HG03045 (cell line): ENCODE data around the gene RERE.

Source experiments
- ATAC-seq: cut with Tn5 transposase; IDR thresholded peaks from one replicate; pipeline ENCODE4 v1.9.1; 2021; ENCODE audit warnings: mild to moderate bottlenecking, moderate library complexity; ENCODE audit not compliant: unreplicated experiment

The RERE gene

DNA sequence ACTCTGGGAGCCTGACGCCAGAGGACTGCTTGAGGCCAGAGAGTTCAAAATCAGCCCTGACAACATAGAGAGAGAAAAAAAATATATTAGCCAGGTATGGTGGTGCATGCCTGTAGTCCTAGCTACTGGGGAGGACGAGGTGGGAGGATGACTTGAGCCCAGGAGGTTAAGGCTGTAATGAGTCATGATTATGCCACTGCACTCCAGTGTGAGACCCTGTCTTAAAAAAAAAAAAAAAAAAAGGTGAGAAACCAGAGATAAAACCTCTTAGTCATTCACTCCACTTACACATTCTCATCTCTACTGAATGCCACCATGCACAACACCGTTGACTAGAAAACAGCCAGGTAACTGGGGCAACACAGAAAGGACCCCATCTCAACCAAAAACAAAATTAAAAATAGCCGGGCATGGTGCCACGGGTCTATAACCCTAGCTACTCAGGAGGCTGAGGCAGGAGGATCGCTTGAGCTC lies 321.5 kb downstream of the RERE start:
- no peak for ATAC-seq

DNA sequence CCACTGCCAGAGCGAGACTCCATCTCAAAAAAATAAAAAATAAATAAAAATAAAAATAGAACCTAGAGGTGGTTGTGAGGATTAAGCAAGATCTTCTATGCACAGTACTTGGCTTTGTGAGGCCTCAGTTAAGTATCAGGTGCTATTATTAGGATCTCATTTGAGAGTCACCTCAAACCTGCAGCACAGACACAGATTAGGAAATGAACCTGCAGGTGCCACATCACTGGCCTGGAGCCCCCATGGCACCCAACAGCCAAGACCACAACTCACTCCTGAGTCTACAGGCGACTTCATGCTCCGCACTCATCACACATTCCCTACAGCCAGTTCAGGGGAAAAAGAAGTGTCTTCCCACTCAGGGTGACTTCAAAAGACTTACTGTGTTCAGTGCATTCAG lies 322.8 kb downstream of the RERE start:
- no peak for ATAC-seq

DNA sequence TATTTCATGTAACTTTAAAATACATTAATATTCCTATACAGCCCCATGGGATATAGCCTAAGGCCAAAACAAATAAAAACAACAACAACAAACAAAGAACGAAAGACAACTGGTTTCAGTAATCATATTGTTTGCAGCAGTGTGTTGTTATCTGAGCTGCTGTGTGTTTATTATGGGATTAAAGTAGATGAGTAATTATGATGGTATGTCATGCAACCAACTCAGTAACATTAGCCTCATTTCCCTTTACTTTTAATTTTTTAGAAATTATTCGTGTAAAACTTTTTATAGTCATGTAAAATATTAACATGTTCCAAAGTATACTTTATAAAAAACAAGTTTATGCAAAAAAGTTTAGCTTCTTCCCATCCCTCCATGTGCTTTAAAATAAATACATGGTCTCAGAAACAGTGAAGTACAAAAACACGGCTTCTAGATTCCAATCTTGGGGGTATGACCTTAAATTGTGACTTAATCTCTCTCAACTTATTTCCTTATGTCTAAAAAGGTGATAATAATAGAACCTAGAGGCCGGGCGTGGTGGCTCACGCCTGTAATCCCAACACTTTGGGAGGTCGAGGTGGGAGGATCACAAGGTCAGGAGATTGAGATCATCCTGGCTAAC lies 323.4 kb downstream of the RERE start:
- no peak for ATAC-seq

DNA sequence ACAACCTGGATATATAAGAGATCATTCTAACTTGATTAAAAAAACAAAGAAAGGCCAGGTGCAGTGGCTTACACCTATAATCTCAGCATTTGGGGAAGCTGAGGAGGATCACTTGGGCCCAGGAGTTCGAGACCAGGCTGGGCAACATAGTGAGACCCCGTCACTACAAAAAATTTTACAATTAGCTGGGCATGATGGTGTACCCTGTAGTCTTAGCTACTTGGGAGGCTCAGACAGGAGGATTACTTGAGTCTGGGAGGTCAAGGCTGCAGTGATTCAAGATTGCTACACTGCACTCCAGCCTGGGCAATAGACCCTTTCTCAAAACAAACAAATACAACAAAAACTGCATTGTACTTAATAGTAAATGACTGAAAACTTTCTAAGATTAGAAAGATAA lies 330.2 kb downstream of the RERE start:
- ATAC-seq = no peak

DNA sequence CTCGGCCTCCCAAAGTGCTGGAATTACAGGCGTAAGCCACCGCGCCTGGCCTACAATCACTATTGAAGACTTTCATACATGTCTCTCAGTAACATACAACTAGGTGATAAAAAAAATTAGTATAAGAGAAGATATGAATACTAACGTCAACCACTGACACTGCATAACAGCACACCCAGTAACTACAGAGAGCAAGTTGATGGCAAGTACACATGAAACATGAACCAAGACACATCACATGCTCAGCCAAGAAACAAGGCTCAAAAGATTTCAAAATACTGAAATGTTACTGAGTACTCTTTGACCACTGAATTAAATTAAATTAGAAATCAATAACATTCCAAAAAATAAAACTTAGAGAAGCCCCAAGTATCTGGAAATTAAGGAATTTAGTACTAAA lies 331.4 kb downstream of the RERE start:
- no peak for ATAC-seq

DNA sequence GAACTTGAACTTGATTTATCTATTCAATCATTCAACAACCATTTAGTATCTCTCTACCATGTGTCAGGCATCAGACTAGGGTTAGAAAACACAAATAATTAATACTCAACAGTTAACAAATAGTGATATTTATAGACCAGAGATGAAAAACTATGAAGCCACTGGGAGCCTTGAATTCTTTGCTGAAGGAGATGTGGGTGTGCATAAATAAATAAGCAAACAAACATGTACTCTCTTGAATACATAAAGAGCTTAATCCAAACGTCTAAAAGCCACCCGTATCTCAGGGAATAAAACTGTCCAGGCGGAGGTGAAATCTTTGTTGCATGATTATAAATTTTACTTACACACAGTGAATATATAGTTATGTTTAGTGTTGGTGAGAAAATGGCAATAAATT lies 333.9 kb downstream of the RERE start:
- no peak for ATAC-seq

DNA sequence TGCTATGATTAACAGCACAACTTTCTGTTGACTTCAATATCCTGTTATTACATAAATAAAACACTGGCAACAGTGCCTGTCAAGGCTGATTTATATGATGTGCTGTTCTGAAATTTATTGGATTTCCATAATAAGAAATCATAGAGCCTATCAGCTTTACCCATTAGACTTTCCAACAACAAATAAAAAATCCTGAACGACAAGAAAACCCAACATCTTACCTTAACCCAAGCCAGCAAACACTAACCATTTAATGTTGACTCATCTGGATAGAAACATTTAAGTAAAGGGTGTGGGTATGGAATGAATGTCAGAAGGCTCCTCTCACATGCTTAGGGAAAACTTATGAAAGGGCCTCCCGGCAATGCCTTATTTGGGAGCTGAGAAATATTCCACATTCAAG lies 334.5 kb downstream of the RERE start:
- no peak for ATAC-seq

DNA sequence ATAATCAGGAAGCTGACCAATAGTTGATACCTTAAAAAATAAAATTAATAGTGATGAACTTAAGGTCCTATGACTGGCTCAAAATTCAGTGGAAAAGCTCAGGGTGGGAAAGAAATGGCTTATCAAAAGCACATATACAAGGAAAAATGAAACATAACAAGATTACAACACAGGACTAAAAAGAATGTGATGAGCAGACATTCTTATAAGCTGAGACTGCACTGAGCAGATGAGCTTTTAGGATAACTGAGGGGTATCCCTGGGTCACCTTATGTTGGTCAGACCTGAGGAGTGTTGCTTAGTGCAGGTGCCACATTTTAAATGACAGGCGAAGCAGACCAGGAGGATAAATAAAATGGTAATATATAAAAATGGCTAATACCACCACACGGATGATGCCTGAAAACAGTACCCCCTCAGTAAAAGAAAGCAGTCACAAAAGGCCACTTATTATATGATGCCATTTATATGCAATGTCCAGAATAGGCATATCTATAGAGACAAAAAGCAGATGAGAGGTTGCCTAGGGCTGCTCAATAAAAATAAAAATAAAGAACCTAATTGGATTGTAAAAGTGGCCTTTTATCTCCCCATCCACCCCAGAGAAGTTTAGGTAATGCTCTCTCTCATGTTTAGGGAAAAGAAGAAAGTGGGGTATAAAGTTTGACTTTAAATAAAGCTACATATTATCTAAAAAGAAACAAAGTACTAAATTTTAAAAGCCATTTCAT lies 335.6 kb downstream of the RERE start:
- ATAC-seq = no peak

DNA sequence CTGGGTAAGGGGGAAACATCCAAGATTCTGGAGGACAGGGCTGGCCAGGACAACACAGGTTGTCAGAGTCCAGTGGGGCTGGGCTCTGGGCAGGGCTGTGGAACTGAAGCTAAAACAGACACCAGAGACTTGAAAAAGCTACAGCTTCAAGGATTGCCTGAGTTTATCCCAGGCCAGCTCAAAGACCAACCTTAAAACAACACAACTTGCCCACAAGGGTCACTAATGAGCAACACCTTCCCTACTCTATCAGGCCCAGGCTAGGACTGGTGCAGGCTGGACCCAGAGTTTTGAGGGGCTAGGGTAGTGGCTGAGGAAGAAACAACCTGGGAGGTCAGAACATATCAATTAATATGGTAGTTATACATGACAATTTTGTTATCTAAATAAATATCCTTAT lies 338.9 kb downstream of the RERE start:
- no peak for ATAC-seq

DNA sequence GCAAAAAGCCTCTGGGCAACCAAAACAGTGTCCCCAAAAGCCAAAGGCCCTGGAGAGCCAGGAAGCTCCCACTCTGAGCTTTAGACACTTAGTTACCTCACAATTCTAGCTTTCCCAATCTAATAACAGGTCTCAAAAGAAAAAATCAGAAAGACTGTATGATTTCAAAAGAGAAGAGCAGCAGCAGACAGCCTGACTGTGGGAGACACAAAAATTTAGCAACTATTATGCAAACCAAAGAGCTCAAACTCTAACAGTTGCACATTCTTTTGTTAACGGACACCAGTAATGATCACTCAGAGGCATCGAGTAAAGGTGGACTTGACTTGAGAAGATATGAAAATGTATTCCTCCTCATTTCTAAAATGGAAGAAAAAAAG lies 339.5 kb downstream of the RERE start:
- ATAC-seq = no peak

DNA sequence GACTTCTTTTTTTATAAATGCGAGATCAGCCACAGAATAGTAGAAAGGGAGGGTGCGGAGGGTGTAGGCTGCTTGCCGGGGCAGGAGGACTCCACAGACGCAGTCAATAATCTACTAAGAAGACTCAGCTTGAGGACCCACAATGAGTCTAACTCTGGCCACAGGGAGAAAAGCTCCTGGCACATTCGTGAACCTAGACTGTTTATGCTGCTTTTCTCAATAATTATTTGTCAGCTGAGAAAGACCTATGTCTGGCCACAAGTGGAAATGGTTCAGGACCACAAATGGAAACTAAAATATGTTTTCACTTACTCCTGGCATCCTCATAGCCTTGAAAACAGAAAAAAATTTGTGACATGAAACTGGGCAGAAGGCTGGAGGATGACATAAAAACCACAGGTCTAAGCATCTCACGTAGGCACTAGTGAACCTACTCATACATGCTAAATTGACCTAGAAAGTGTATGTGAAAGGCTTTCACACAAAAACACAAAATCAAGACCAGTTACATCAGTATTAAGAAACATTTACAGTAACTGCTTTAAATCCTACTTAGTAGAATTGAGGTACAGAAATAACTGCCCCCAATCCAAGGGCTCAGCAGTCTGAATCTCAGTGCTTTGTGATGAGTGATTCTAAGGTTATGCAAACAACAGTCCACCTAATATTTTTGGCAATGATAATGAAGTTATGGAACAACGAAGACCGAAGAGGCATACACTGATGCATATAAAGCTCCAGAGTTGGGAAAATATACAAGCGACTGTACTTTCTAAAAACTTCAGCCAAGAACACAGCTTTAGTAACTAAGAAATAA lies 340.1 kb downstream of the RERE start:
- peak; percentile 66 for ATAC-seq

DNA sequence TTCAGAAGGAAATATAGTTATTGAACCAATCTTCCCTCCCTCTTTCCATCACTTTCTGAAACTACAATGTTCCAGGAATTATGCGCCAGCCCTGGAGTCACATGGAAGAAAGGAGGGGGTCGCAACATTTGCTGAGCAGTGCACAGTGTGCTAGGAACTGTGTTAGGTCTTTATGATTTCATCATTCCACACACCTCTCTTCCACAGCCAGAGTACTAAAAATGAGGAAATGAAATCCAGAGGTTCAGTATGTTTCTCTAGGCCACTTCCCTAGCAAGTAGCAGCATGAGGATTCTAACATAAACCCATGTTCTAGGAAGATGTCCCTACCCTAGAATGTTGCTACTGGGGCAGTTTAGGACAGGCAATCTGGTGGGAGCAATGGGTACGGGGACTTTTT lies 341.4 kb downstream of the RERE start:
- no peak for ATAC-seq

DNA sequence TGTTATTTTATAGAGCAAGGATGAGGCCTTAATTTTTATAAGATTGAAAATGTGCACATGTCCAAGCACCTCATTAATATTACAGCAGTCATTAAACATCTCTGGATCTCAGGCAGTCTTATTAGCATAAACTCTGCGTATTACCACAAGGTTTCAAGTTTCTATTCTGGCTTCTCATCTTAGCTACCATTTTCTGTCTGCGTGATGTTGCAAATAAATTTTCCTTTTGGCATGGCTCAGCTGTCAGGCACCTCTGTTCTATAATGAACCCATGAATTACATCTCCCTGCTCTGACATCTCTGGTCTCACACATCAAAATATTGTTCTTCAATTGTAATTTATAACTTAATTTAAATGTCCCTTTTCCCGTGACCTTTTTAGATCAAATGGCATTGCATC lies 343.1 kb downstream of the RERE start:
- ATAC-seq = no peak

DNA sequence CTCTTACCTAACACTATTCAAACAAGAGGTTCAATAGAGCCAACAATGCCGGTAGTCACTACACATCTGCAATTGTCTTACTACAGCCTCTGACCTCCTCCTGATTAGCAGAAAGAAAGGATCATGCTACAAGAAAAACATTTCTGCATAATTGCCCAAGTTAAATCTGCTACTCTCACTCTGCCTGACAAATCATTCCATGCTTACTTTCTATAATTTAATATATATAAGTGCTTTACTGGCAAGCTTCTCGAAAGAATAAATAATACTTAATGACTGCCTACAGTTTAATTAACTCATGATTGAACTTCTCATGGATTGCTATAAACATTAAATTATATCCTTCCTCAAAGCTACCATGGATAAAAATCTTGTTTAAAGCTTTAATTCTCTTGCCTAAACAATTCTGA lies 343.5 kb downstream of the RERE start:
- no peak for ATAC-seq

DNA sequence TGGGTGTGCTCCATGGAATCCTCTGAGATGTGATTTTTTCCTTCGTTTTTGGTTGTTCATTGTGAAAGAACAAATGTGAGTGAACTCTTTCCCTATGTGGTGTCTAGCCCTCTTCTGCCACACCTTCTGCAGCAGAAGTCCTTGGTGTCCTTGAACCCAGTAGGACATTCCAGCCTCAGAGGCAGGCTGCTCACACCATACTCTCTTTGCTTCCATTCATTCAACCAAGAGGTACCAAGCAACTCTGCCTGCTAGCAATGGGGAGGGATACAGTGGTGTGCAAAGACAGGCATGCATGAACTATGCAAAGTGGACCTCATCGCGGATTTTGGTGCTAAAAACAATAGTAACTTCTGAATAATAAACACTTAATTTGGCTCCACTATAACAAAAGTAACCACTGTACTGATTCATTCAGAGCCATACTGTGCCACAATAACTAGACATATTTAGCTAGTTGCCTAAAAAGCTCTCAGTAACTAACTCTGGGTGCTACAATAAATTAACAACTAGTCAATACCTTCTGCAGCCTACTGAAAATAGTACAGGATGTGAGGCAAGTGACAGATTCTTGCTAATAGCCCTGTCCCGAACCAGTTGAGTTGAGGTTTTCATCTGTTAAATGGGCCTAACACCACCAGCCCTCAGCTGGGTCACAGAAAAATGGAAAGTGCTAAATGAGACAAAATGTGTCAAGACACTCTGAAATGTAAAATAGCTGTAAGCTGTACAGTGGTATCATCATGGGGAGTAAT lies 344.1 kb downstream of the RERE start:
- ATAC-seq = no peak

DNA sequence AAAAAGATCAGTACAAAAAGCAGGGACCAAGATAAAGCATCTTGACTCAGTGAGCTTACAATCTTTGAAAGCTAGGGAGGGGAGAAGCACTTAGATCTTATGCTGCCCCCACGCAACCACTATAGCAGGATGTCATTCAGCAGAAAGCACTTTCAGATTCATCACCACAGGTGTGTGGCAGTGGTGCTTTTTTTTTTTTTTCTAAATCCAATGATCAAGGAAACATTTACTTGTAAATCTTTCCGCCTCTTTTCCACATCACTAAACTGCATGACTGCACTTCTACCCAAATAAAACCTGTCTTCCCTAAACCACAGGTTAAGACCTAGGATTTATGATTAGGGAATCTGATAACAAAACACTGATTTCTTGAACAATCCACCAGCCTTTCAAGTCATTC lies 344.8 kb downstream of the RERE start:
- no peak for ATAC-seq

DNA sequence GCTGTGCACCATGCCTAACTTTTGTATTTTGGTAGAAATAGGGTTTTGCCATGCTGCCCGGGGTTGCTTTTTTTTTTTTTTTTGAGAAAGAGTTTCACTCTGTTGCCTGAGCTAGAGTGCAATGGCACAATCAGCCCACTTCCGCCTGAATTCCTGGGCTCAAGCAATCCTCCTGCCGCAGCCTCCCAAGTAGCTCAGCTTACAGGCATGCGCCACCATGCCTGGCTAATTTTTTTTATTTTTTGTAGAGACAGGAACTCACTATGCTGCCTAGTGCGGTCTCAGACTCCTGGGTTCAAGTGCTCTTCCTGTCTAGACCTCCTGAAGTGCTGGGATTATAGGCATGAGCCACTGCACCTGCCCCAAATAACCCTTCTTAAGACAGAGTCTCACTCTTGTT lies 346.0 kb downstream of the RERE start:
- ATAC-seq = no peak

DNA sequence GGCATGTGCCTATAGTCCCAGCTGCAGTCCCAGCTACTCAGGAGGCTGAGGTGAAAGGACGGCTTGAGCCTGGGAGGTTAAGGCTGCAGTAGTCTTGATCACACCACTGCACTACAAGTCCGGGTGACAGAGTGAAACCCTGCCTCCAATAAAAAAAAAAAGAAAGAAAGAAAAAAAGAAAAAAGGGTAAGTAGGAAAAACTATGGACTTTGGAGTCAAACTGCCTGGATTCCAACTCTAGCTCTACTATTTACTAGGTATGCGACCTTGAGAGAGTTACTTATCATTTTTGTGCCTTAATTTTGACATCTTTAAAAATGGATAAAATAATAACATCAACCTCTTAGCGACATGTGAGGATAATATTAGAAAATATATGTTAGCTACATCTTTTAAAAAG lies 348.7 kb downstream of the RERE start:
- no peak for ATAC-seq

DNA sequence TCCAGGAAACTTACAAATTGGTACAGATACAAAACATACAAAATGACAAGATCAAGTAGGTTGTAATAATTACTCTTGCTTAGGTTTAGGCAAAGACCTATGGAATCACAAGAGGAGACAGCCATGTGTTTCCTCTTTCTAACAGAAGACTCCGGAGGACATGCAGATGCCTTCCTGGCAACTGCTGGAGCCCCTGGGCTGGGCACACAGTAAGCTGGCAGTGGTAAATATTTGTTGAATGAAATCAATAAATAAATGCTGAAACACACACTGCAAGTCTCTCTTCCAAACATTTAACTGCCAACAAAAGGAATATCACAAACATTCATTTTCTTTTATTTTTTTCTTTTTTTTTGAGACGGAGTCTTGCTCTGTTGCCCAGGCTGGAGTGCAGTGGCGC lies 350.1 kb downstream of the RERE start:
- no peak for ATAC-seq

DNA sequence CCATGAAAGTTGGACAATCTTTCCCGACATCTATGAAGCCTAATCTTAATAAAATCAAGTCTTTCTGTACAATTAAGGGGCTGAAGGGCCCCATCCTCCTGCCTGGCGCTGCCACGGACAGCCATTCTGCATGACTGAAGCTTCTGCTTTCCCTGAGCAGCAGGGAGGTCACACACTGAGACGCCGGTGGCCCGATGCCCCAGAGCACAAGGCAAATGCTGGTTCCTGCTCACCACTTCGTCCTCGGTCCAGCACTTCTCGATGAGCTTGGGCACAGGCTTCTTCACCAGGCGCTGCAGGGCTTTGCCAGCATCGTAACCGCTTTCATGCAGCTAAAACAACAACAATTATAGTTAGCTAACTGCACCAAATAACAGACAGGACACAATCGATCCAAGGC lies 351.7 kb downstream of the RERE start:
- ATAC-seq = no peak

DNA sequence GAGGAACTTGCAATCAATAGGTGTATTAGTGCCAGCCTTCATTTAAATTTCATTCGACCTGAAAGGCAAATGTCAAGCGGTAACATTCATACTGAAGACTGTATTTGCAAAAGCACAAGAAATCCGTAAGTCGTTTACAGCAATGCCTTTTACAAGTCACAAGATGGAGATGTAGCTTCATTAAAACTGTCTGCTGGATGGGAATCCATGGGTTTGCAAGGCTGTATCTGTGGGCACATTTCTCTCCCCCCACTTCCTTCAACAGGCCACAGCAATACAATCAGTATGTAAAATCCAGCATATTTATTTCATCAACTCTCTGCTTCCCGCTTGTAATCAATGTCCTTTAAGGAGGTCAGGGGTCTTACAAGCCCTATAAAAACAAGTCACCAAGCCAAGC lies 352.4 kb downstream of the RERE start:
- no peak for ATAC-seq
